HS-5 (cell line): ENCODE results near the gene CCDC88C.
A peak's percentile ranks its signal among the peaks of the same experiment; 100 is the strongest.

Experiments
- DNase-seq: peaks from one replicate; pipeline ENCODE4 v3.0.0-alpha.2; 2012; ENCODE audit warnings: low read depth

CCDC88C gene

DNA sequence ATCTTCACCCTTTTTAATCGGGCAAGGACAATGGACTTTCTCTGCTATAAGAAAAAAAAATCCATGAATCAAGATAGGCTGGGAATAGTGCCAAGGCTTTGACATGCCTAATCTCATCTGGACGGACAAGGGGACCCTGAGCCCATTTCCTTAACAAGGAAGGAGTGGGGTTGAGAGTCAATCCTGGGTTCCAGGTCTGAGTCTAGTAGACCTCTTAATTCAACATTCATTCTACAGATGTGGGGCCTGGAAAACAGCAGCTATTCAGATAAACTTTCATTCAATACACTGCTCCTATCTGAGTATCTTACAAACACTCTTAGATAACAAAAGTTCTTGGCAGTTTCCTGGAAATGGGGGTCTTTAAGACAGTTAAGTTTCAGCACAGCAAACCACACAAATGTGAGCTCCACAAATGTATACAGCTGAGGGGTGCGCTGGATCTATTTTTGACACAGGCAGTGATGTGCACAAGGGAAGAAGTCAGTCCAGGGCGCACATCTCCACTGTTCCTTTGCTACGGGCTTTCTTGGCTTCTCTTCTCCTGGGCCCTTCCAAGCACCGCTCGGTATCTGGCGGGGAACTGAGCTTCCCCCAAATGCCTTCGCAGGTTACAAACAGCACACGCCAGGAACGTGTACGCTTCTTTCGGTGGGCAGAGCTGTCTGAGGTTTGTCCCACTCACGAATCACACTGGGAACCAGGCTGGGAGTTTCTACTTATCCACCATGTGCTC, 90.9 kb downstream of the CCDC88C start:
- no peak for DNase-seq

GRCh38 chr14:91324606-91325575, 92.7 kb downstream of the CCDC88C start:
- DNase-seq: no peak

DNA sequence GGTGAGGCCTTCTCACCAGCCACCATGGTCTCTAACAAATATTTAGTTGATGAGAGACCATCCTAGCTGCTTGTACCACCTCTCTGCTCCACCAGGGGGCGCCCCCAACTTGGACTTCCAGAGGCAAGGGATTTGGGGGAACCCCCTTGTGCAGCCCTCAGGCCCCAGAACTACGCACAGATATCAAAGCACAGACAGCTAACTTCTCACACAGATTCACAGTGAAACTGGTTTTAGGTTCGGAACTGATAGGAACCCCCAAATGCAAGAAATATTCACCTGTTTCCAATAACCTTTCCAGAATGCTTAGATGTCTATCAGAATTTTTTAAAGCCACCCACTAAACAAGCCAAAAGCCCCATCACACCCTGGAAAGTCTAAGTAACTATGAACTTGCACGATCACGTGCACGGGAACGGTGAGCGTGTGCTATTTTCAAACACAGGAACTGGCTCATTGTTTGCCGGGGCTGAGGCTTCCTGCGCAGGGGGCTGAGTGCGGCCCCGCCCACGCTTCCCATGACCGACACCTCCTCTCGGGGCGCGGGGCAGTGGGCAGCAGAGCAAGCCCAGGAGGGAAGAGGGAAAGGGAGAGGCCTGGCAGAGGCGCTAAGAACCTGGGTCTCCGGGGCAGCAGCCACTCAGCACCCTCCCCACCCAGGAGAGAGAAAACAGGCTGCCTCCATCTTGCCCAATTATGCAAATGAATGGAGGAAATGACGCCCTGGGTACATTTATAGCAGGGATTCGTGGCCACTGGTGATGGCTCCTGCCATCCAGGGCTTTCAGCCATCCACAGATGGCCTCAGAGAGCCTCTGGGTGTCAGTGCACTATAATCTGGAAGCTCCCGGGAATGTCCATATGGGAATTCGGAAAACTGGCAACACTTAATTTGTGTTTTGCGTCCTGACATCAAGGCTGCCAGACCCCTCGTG, 93.7 kb downstream of the CCDC88C start:
- peak; percentile 32 for DNase-seq

- DNase-seq: no peak
Observed at GRCh38 chr14:91323031-91323430, 94.6 kb downstream of the CCDC88C start.

GRCh38 chr14:91322623-91323022, 95.0 kb downstream of the CCDC88C start:
- DNase-seq: no peak

DNA sequence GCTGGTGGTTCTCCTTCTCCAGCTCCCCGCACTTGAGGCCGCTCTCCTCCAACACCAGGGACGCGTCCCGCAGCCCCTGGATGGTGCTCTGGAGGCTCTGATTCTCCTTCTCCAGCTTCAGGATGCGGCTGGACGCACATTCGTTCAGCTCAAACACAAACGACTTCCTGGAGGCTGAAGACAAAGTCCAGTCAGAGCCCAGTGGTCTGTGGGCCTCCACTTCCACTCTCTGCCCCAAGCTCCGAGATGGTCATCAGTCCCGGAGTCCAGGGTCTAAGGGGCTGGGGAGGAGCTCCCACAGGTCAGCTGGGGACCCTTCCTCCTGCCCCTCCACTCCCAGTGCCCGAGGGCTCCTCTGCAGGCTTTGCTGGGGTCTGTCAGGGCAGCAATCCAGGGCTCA, 96.5 kb downstream of the CCDC88C start:
- DNase-seq: no peak

DNA sequence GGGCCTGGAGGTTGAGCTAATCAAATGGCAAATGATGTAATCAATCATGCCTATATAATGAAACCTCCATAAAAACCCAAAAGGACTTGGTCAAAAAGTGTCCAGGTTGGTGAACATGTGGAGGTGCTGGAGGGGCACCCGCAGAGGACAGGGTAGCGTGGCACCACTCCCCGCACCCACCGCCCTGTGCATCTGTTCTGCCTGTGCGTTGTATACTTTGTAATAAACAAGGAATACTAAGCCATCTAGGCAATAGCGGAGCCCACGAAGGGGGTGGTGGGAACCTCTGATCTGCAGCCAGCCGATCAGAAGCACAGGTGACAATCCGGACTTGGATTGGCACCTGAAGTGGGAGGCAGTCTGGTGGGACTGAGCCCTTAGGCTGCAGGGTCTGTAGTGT, 97.4 kb downstream of the CCDC88C start:
- DNase-seq: no peak

DNA sequence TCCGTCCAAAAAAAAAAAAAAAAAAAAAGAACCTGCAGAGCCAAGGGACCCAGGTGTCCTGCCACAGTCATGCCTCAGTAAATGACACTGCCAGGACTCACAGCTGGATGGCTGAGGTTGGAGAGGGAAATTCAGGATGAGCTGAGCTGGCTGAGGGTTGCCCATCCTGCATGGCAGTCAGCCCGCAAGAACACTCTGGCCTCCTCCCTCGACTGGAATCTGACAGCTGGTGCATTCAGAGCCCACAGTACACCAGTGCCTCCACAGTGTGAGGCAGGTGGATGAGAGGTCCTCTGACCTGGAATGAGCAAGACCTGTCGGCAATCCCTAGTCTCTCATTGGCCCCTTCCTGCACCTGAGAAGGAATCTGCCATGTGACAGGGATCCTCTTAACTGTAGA, 98.7 kb downstream of the CCDC88C start:
- DNase-seq: no peak

DNA sequence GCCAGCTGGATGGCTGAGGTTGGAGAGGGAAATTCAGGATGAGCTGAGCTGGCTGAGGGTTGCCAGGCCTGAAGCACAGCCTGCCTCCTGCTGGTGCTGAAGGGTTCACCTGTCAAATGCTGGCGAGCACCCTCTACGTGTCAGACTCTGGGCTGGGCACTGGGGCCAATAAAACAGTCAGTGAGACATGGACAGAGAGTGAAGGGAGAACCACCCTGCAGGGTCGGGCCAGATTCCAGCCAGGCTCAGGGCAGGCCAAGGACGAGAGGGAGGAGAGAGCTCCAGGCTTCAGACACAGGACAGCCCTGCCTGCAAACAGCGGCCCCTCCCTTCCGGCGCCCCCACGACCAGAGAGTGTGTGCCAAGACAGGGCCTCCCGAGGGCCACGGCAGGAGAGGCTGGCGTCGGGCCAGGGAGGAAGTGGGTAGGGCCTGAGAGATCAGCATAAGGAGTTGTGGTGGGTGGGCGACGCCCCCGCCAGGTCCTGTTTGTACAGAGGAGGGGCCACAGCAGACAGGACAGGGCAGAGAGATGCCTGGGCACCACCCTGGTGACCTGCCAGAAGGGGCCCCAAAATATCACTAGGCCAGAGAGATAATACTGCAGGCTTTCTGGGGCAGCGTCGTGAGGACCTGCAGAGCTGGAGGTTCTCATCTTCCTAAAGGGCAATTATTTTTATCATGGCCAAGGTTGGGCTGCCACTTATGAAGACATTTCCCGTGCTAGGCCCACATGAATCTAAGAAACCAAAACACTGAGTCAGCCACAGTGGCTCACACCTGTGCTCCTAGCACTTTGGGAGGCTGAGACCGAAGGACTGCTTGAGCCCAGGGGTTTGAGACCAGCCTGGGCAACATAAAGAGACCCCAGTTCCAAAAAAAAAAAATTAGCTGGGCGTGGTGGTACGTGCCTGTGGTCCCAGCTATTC, 100.0 kb downstream of the CCDC88C start:
- DNase-seq: no peak

- no peak for DNase-seq
Observed at GRCh38 chr14:91316761-91317160, 100.9 kb downstream of the CCDC88C start.

- DNase-seq: no peak
Observed at GRCh38 chr14:91315844-91316267, 101.8 kb downstream of the CCDC88C start.

- no peak for DNase-seq
Observed at GRCh38 chr14:91313852-91314251, 103.8 kb downstream of the CCDC88C start.

DNA sequence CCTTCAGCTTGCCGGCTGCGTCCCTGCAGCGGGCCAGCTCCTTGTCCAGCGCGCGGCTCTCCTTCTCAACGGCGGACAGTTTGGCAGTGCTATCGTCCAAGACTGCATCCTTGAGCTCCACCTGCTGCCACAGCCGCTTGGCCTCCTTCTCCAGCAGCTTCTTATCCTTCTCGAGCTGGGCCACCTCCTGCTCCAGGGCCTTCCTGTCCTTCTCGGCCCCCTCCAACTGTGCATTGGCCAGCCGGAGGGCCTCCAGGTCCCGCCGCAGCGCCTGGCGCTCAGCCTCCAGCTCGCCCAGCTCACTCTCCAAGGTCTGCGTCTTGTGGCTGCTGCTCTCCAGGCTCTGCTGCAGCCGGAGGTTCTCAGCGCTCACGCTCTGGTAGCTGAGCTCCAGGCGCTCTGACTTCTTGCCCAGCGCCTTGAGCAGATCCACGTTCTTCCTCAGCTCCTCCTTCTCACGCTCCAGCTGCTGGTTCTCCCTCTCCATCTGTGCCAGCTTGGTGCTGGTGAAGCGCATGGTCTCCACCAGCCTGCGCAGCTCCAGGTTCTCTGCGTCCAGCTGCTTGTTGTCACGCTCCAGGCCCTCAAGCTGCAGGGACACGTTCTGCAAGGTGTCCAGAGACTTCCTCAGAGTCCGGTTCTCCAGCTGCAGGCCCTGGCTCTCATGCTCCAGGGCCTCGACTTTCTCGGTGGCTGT, 104.3 kb downstream of the CCDC88C start:
- DNase-seq: no peak

GRCh38 chr14:91311284-91311662, 106.3 kb downstream of the CCDC88C start:
- DNase-seq: no peak

DNA sequence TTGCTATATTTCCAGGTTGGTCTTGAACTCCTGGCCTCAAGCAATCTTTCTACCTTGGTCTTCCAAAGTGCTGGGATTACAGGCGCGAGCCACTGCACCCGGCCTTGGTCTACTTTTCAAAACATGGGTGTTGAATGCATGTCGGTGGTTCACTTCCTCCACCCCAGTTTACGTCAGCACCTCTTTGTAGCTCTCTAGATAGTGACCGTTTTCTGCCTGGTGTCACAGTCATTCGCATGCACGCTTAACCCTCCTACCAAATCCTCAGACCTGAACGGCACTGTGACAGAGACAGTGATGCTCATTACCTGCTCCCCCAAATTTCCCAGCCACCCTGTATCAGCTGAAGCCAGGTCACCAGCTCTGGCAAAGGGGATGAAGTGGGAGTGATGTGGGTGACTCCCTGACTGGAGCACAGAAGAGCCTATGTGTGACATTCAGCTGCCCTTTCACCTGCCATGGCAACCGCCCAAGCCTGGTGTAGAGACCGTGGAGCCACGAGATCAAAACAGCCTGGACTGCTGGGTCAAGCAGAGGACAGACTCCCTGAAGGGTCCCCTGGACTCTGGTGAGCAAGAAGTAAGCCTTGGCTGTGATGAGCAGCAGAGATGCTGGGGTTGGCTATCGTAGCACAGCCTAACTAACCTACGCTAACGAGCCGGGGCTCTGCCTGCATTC, 106.9 kb downstream of the CCDC88C start:
- DNase-seq: no peak

GRCh38 chr14:91309756-91310280, 107.8 kb downstream of the CCDC88C start:
- DNase-seq: no peak

DNA sequence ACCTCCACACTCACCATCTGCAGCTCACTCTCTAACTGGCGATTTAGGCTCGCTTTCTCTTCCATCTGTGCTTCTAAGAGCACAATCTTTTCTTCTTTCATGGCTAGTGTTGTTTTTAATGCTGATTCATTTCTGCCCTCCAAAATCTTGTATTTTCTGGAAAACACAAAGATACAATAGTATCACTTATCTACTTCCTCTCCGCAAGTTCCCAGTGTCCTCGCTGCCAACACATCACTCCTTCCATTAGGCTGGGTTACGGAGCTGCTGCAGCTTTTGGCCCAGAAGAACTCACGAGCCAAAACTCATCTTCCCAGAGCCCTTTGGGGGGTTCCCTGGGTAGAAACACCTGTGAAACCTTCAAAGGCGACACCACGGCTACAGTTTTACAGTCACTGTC, 109.3 kb downstream of the CCDC88C start:
- DNase-seq: no peak

DNA sequence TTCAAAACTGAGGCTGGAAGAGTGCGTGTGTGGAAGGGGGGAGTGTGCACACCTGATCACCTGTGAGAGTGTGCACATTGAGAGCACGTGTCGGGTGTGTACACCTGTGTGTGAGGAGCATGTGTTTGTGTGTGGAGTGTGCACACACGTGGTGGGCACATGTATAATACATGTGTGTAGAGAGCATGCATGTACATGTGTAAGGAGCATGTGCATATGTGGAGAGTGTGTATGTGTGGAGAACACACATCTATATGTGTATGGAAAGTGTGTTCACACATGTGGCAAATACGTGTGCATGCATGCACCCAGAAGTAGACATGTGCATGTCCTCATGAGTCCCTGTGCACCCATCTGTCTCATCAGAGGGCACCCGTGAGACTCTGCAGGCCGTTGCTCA, 110.0 kb downstream of the CCDC88C start:
- no peak for DNase-seq

- DNase-seq: no peak
Observed at GRCh38 chr14:91307046-91307445, 110.6 kb downstream of the CCDC88C start.

GRCh38 chr14:91306547-91306946, 111.1 kb downstream of the CCDC88C start:
- no peak for DNase-seq
